ENCODE data around the gene TM7SF2.

Gene TM7SF2

GRCh38 chr11:65095427-65095826, 16.2 kb upstream of the TM7SF2 start:
- no peak for DNase-seq

- peak; percentile 47 for DNase-seq
These were observed 15.5 kb upstream of the TM7SF2 start, which contains the start of gene VPS51 for GRCh38 chr11:65095974-65096806. VPS51 (plus strand) TSS chr11:65096214; CDS start chr11:65096251, 37 bp downstream.

- no peak for DNase-seq
These were observed 14.7 kb upstream of the TM7SF2 start for GRCh38 chr11:65096926-65097325.

- no peak for DNase-seq
These were observed 10.9 kb upstream of the TM7SF2 start for GRCh38 chr11:65100674-65101350.

GRCh38 chr11:65102142-65103095, 9.3 kb upstream of the TM7SF2 start:
- DNase-seq: no peak

- DNase-seq: no peak
These were observed 8.2 kb upstream of the TM7SF2 start for GRCh38 chr11:65103476-65103875.

DNA sequence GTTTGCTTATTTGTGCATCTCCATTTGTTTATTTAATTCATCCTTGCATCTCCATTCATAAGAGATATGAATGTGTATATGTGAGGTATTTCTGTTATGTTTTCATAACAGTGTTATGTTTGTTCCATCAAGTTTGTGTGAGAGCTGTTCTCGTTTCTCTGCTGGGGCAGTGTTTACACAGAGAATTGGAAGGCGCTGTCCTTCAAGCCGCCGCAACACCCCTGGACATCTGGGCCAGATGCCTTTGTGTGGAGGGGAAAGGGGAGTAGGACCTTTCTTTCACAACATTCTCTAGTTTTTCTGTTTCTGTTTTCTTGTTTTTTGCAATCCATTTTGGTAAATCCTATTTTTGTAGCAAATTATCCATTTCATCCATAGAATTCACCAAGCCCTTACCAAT, 7.0 kb upstream of the TM7SF2 start:
- DNase-seq: no peak

DNA sequence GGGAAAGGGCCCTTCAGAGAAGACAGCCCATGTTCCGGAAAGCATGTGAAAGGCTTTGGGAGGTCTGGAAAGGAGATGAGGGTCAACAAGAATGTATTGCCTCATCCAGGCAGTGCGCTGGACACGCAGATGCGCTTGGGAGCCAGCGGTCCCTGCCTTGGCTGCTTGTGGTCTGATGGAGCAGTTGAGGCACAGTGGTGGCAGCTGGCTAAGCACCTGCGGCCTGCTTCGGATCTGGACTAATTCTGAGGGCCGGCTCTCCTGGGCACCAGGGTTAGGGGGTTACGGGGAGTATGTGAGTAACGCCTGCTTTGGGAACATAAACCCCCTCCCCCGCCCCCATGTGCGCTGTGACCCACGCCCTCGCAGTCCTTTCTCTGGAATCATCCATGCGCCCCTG, 4.6 kb upstream of the TM7SF2 start:
- no peak for DNase-seq

GRCh38 chr11:65107751-65108468, 3.8 kb upstream of the TM7SF2 start:
- DNase-seq: no peak

DNA sequence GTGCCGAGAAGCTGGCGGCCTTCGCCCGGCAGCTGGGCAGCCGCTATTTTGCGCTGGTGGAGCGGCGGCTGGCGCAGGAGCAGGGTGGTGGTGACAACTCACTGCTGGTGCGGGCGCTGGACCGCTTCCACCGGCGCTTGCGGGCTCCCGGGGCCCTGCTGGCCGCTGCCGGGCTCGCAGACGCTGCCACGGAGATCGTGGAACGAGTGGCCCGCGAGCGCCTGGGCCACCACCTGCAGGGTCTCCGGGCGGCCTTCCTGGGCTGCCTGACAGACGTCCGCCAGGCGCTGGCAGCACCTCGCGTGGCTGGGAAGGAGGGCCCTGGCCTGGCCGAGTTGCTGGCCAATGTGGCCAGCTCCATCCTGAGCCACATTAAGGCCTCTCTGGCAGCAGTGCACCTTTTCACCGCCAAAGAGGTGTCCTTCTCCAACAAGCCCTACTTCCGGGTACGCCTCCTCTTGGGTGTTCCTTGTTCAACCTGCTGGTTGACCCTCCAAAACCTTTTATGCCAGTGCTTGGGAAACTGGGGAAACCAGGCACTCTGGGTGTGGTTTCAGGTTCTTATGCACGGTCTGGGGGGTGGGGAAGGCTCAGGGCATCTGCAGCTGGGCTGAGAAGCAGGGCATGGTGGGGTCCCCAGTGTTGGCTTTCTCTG, 3.1 kb upstream of the TM7SF2 start:
- DNase-seq: no peak

DNA sequence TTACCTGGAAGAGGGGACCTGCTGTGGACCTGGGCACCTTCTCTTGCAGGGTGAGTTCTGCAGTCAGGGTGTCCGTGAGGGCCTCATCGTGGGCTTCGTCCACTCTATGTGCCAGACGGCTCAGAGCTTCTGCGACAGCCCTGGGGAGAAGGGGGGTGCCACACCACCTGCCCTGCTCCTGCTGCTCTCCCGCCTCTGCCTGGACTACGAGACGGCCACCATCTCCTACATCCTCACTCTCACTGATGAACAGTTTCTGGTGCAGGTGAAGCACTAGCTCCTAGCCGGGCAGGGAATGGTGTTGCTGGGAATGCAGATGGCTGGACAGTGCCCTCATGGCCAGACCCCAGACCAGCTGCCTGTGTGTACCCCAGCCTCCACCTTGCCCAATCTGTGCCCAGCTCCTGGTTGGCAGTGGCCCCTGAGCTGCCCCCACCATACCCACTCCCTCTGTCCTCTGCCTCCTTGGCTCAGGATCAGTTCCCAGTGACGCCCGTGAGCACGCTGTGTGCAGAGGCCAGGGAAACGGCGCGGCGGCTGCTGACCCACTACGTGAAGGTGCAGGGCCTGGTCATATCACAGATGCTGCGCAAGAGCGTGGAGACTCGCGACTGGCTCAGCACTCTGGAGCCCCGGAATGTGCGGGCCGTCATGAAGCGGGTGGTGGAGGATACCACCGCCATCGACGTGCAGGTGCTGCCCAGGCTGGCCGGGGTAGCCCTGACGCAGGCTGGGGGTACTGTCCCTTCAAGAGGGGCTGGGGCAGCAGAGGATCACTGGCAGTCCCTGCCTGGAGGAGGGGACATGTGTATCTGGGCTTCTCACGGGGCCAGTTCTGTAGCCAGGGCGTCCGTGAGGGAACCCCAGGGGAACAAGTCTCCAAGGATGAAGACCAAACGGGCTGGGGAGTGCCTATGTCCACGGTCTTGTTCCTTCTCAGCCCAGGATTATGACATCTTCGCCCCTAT, 2.2 kb upstream of the TM7SF2 start:
- DNase-seq: no peak

DNA sequence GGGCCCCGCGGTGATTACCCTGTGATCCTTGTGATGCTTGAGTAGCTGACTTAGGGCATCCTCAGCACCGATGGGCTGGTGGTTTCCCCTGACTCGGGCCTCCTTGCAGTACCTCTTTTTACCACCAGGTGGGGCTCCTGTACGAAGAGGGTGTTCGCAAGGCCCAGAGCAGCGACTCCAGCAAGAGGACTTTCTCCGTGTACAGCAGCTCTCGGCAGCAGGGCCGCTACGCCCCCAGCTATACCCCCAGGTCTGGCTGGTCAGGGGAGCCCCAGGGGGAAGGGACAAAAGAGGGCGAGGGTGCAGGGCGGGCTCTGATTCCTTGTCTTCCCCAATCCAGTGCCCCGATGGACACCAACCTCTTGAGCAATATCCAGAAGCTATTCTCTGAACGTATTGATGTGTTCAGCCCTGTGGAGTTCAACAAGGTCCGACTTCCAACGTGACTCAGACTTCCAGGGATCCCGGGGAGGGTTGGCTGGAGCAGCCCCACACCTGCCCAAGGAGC, 1.3 kb upstream of the TM7SF2 start:
- DNase-seq: peak; percentile 51

DNA sequence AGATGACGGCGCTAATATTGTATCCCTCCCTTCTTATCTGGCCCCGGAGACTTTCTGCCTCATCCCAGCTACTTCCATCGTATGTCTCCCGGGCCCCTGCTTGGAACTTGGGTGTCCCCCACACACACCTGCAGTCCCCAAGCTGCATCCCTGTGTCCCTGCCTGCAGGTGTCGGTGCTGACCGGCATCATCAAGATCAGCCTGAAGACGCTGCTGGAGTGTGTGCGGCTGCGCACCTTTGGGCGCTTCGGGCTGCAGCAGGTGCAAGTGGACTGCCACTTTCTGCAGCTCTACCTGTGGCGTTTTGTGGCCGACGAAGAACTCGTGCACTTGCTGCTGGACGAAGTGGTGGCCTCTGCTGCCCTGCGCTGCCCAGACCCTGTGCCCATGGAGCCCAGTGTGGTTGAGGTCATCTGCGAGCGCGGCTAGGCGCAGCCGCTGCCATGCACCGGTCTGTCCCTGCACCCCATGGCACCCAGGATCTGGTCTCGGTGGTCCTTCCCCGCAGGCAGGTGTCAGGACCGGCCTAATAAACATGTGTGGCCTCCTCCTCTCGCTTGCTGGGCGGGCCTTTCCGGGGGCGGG, 421 bp upstream of the TM7SF2 start:
- DNase-seq: no peak

- no peak for DNase-seq
These were observed 1.1 kb downstream of the TM7SF2 start for GRCh38 chr11:65112546-65113360.

DNA sequence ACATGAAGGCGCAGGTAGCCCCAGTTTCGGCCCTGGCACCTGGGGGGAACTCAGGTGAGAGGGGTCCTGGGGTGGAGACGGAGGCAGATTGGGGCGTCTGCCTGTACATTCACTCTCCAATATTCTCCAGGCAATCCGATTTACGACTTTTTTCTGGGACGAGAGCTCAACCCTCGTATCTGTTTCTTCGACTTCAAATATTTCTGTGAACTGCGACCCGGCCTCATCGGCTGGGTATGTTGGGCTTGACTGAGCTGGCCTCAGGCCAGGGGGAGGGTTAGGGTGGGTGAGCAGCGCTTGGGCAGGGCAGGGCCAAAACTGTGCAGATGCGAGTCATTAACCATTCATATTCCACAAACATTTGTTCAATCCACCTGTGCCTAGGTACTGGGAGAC, 1.7 kb downstream of the TM7SF2 start:
- no peak for DNase-seq

GRCh38 chr11:65113839-65114238, 2.2 kb downstream of the TM7SF2 start:
- DNase-seq: no peak

GRCh38 chr11:65114538-65115171, 3.0 kb downstream of the TM7SF2 start:
- DNase-seq: no peak

GRCh38 chr11:65115361-65116082, 3.9 kb downstream of the TM7SF2 start:
- DNase-seq: no peak
